HG02885 (cell line): ENCODE data around the gene ASF1B.

Experiments
- ATAC-seq: cut with Tn5 transposase; IDR thresholded peaks from one replicate; pipeline ENCODE4 v1.9.1; 2021; ENCODE audit warnings: mild to moderate bottlenecking; ENCODE audit not compliant: unreplicated experiment, poor library complexity

ASF1B gene

DNA sequence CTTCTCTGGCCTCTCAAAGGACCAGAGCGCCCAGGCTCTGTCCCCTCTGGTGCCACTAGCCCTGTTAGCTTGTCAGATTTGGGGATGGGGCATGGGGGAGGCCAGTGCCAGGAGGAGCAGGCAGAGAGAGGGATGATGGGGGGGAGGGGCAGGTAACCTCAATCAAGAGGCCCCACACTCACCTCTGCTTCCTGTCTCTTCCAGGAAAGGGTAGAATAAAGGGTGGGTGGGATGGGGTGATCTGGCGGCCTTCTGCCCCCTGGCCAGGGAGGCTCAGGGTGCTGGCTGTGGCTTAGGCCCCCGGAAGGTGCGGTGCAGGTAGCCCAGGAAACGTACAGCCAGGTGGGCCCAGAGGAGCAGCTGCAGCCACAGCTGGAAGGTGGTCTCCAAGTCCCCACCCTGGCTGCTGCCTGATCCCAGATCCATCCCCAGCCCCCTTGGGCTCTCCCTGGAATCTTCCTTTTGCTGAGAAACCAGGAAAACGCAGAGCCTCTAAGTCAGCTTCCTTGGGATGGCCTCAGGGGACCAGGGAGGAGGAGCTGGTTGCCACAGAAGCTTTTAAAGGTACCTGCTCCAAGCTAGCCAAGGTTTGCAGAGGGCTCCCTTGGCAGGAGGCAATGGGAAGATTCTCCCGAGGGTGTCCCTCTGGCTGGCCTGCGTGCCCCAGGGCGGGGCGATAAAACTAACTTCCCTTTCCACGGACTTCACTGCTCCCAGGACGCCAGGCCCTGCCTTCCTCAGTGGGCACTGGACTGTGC, 24.2 kb downstream of the ASF1B start:
- ATAC-seq, result no peak

DNA sequence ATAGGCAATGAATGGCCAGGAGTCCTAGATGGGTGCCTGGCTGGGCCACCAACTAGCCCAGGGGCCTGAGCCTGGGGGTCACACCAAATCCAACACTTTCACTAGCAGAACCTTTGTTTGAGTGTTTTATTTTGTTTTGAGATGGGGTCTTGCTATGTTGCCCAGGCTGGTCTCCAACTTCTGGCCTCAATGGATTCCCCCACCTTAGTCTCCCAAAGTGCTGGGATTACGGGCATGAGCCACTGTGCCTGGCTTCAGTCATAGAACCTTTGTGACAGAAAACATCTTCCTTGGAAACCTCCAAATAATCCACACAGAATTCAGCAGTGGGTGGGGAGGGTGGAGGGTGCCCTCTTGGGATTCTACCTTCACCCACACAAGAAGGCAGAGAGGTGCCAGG, 24.9 kb downstream of the ASF1B start:
- ATAC-seq, result no peak

DNA sequence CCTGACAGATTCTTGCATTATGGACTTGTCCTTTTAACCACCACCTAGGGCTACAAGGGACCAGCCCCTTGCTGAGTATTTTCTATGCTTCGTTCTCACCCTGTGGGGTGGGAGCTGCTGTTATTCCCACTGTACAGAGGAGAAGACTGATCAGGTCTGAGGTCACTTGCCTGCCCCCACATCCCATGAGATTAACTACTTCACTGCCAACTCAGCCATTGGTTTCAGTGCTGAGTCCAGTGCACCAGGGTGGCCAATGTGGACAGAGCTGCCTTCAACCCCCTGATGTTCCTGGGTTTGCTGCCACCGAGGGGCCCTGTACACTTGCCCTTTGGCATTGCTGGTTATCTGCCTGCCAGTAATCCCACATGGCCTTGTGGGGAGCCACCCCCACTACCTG, 25.7 kb downstream of the ASF1B start:
- ATAC-seq, result no peak

DNA sequence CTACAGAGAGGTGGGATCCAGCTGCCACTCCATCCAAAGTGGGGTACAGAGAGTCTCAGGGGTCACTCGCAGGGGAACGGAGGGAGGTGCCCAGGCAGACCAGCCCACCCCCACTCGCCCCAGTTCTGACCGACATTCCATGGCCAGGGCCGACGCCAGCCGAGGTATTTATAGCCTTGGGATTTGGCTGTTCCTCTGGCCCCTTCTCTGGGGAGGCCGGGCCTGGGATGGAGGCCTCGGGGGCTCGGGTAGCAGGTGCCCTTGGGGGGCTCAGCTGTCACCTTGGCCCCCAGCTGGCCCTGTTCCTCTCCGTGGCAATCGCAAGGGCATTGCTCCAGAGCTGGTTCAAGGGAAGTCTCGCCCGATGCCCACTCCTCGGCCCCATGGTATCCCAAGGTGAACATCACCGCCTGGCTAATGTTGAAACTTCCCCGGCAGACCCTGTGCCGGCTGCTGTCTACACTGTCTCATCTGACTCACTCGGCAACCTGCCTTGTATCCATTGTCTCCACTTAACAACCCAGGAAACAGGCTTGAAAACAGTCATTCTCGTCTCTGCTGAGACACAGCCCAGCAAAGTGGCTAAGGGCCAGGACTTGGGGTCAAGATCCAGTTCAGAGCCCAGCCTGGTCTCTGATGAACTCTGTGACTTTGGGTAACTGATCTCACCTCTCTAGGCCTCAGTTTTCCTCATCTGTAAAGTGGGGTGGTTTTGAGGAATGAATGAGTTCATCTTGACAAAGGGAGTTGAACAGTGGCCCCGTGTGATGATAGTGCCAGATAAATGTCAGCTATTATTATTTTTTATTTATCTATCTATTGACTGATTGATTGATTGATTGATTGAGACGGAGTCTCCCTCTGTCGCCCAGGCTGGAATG, 28.6 kb downstream of the ASF1B start:
- ATAC-seq, result no peak

DNA sequence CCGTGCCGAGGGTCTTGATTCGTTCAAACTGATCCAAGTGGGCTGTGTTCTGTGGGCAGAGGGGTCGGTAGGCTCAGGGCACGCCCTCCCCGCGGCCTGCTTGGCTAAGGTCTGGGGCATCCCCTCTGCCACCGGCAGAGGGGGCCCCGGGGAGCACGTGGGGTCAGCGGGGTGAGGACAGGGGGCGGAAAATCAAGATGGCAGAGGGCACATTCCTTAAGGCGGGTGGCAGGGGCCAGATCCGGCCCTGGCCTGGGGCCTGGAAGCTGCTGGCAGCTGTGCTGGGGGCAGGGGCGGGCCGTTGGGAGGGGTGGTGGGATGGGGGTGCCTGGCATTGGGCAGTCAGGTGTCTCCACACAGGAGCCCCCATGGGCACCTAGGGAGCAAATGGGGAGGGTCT, 29.5 kb downstream of the ASF1B start:
- ATAC-seq, result no peak

DNA sequence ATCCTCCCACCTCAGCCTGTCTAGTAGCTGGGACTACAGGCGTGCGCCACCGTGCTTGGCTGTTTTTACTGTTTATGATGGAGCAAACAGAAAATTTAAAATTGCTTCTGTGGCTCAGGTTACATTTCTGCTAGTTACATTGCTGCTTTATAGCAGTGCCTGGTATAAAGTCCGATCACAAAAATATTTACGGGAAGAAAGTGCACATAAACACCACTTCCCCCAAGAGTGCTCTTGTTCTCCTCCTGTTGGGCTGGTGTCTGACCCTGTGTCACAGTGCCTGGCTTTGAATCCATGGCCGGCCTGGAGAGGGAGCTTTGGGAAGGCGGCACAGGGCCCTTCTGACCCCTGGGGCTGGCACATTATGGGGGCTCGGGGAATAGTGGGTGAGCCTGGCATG, 30.7 kb downstream of the ASF1B start:
- no peak for ATAC-seq

DNA sequence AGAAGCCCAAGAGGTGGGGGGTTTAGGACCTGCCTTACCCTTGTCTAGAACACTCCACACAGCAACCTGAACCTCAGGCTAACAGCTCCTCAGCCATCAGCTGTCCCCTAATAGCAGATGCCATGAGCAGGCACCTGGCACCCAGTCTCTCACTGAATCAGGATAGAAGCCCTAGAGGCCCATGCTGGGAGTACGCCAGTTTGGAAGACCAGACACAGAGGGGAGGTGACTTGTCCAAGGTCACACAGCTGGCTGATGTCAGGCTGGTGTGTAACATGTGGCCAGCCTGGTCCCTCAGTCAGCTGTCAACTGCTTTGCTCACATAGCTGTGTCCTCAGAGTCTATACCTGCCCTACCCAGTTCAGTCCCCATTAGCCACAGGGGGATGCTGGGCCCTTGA, 33.1 kb downstream of the ASF1B start:
- no peak for ATAC-seq

DNA sequence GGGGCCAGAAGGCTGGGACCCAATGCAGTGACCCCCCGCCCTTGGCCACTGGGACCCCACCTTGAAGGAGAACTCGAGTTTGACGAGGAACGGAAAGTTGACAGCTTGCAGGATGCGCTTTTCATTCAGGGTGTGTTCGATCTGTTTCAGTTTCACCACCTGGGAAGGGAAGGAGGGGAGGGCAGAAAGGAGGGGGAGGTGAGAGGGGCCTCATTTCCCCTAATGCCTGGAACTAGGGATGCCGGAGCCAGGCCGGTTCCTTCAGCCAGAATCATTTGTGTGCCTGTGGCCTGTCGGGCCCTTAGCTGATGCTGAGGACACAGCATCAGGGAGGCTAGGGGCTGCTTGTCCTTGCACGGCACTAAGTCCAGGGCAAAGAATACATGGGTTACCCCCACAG, 33.6 kb downstream of the ASF1B start:
- ATAC-seq, result no peak

DNA sequence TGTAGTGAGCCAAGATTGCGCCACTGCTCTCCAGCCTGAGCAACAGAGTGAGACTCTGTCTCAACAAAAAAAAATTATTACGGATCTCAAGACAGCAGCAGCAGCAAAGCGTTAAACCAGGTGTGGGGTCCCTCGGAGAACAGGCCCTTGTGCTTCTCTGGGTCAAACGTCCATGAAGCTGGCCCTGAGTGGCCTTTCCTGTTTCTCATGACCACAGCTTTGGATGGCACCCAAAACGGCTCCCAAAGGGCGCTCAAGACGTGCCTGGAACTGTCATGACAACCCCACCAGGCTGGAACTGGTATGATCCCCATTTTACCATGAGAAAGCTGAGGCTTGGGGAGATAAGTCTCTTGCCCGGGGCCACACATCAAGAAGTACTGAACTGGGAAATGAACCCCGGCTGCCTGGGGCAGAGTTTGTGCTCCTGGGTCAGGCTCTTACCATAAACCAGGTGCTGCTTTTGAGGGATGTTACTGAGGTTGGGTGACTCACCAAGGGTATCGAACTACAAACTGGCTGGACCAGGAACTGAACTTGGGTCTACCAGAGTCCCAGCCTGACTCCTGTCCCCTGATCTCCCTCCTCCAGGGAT, 34.2 kb downstream of the ASF1B start:
- no peak for ATAC-seq

DNA sequence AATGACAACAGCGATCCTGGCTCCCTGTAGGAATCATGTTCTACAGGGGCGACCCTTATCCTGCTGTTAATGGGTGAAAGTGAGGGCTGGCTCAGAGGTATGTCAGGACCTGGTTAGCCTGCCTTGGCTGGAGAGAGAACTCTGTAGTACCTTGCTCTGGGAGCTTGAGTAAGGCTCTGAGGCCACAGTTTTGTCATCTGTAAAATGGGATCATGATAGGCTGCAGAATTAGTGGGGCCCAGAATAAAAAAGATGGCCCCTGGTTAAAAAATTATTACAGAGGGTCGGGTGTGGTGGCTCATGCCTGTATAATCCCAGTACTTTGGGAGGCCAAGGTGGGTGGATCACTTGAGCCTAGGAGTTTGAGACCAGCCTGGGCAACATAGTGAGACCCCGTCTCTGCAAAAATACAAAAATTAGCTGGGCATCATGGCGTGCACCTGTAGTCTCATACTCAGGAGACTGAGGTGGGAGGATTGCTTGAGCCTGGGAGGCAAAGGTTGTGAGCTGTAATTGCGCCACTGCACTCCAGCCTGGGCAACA, 35.3 kb downstream of the ASF1B start:
- ATAC-seq, result no peak

DNA sequence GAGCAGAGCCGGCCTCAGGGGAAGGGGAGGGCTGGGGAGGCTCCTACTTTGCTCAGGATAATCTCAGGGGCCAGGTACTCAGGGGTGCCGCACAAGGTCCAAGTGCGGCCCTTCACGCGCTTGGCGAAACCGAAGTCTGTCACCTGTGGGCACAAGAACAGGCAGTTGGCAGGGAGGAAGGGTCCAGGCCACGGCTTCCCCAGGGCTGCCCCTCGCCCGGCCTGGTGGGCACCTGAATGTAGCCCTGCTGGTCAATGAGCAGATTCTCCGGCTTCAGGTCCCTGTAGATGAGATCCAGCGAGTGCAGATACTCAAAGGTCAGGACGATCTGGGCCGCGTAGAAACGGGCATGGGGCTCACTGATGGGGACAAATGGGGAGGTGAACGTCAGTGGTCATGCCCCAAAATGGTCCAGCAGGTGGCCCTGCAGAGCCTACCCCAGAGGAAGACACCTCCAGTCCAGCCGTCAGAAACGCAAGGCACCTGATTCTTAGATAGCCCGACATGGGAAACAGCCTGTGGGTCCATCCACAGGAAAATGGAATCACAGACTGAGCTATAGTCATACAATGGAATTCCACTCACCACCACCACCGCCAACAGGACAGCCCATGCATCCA, 38.7 kb downstream of the ASF1B start:
- no peak for ATAC-seq

DNA sequence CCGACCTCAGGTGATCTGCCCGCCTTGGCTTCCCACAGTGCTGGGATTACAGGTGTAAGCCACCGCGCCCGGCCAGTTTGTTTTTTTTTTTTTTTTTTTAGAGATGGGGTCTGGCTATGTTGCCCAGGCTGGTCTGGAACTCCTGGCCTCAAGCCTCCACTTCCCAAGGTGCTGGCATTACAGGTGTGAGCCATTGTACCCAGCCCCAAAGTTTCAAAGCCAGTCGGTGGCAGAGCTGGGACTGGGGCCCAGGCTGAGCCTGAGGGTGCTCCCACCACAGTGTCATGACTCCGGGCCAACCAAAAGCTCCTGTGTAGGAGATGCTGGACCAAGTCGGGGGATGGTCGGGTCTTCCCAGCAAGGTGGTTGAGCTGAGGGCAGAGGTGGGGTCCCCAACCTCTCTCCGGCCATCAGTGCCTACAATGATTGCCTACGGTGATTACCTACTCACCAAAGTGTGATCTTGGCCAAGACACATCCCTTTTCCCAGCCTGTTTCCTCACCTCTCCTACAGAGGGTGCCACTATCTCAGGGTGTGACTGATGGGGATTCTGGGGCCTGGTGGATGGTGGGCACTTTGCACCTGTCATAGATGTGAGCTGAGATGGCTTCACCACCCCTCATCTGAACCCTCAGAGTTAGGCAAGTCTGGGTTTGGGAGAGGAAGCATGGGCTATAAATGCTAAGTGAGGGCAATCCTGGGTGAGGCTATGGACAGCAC, 40.0 kb downstream of the ASF1B start:
- no peak for ATAC-seq

DNA sequence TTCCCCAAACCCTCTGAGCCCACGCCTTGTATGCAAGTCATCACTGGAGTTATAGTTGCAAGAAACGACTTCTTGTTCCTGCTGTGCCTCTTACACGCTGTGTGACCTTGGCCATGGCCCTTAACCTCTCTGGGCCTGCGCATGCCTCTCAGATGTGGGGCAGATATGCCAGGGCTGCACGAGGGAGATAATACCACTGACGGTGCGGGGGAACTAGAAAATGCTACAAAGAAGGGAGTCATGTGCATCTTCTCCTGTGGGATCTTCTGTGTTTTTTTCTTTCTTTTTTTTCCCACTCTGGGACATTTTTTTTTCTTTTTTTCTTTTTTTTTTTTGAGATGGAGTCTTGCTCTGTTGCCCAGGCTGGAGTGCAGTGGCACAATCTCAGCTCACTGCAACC, 41.5 kb downstream of the ASF1B start:
- ATAC-seq, result no peak

DNA sequence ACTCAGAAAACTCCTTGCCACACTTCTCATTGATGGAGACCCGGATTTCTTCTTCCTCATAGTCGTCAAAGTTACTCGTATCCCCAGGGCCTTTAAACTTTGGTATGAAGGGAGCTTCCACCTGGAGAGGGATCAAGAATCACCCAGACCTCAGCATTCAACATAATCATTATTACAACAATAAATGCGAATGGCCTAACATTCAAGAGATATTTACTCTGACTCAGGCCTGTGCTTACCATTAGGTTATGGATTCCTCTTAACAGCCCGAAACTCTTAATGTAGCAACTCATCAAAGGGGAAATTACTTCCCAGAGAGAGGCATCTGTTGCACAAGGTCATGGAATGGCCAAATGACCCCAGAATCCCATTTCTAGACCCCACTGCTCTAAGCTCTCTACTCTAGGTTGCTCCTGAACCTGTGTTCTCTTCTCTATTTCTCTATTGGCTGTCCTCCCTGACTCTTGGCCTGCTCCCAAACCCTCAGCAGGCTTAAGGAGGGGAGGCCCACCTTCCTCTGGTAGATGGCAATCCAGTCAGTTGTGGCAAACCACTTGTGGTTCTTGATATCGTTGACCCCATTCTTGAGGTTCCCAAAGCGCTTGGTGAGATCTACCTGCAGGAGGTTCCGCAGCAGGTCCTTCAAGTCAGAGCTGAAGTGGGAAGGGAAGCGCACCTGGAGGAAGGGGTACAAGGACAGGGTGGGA, 43.1 kb downstream of the ASF1B start:
- ATAC-seq, result no peak

DNA sequence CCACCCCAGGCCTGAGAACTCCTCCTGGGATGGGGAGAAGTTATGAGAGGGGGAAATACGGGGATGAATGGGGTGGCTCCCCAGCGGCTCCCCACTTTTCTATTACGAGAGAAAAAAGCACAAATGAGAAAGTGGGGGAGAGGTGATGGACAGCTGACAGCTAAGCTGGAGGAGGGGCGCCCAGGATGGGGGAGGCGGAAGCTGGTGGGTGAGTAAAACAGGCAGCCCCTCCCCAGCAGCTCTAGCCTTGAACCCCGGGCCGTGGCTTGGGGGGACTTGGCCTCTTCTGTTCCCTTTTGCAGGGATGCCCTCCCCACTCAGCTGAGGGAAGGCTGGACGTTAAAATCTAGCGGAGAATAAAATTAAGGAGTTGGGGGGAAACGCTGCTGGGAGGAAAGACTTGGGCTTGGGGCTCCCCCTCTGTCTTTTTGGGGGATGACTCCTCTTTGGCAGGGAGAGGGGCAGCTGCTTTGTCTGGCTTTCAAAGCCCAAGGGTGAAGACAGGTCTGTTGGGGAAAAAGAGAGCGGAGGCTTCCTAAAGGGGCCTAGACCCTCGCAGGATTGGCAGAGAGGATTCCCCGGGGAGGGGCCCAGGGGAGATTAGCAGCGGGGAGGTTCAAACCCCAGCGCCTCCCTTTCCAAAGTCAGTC, 44.5 kb downstream of the ASF1B start:
- ATAC-seq, result no peak

DNA sequence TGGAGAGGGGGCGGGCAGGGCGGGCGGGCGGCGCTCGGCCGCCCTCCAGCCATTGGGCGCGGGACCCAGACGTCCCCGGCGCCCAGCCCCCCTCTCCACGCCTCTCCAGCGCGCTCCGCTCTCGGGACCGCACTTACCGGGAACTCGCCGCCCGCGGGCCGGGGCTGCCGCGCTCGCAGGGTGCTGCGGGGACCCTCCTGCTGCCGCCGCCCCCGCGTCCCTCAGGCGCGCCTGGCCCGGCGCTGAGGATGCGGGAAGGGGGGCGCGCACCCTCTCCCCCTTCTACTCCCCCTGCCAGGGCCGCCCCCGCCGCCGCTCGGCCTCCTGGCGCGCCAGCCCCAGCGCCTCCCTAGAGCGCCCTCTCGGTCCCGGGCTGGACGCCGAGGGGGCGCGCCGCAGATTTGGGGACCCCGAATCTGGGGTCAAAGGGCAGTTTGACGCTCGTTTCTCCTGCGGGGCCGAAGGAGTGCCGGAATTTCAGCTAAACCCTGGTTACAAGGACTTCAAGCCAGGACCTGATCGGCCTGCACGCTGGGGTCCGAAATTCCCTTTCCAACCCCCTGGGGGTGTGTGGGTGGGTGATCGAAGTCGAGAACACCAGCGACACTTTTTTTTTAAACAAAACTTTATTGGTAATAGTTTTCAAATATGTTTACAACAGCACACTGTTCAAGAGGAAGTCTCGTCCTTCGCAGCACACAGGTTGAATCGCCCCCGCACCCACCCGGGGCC, 45.1 kb downstream of the ASF1B start:
- ATAC-seq, result peak; percentile 68

DNA sequence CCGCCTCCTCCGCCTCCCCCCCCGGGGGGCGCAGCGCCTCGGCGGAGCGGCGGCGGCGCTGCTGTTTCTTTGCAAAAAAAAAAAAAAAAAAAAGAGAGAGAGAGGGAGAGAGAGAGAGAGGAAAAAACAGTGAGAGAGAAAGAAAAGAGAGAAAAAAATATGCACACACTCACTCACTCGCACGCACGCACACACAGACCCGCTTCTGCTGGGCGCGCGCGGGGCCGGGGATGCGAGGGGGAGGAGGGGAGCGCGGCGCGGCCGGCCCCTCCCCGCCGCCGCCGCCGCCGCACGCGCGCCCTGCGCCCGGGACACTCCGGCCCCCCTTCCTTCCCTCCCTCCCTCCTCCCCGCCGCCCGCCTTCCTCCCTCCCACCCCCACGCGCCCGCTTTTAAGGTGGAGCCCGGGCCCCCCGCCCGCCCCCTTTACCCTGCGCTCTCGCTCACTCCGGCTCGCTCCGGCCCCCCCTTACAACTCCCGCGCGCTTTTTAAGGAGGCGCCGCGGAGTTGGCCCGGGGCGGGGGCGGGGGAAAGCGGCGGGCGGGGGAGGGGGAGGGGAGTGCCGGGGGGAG, 45.8 kb downstream of the ASF1B start, which contains the start of gene SAMD1:
Gene SAMD1 (minus strand): TSS at position 243 of the 572 bp plus-strand sequence.
- ATAC-seq, result peak; percentile 48
